Measurements from ENCODE around the gene APOL4.

APOL4 gene

DNA sequence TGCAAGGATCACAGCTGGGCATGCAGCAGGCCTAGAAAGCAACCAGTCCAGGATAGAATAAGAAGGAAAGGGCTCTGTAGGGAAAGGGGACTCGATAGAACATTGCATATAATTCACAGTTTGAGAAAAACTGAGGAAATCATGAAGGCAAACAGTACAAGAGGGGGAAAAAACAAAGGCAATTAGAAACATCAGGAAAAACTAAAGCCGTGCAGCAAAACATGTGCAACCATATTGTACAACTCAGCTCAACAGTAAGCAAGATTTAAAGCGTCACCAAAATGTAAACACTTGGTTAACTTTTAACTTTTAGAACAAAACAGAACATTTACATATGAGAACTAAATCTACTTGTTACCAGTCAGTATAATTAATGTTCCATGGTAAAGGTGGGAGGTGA lies 49.5 kb downstream of the APOL4 start:
- no peak overlapping the region for H3K4me3 ChIP-seq (ENCODE audit: low read depth, low read length)
- TF ChIP-seq CTCF (conservative IDR thresholded peaks at IDR 0.05; ENCODE audit: low read depth, low read length): no peak
- no peak for DNase-seq (ENCODE audit: low read depth)

- peak; percentile 29 for DNase-seq (ENCODE audit: low read depth)
- TF ChIP-seq CTCF (conservative IDR thresholded peaks at IDR 0.05; ENCODE audit: low read depth, low read length): no peak
- H3K4me3 ChIP-seq (ENCODE audit: low read depth, low read length): no peak overlapping the region
Measured at GRCh38 chr22:36151006-36151595, 50.5 kb downstream of the APOL4 start.

DNA sequence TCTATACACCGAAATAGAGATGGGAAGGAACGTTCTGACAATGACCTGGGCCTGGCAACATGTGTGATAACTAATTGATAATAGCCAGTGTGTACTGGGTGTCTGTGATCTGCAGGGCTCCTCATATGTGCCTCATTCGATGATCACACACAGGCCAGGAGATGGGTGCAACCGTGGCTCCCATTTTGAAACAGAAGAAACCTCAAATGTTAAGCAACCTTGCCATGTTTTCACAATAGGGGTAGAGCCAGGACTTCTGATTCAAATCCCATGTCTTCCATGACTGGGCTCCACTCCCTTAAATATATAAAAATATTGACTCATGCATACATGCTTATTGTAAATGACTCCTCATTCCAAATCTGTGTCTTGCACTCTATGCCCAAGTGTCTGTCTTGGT lies 52.2 kb downstream of the APOL4 start:
- TF ChIP-seq CTCF (conservative IDR thresholded peaks at IDR 0.05; ENCODE audit: low read depth, low read length): no peak
- no peak overlapping the region for H3K4me3 ChIP-seq (ENCODE audit: low read depth, low read length)
- DNase-seq (ENCODE audit: low read depth): no peak

DNA sequence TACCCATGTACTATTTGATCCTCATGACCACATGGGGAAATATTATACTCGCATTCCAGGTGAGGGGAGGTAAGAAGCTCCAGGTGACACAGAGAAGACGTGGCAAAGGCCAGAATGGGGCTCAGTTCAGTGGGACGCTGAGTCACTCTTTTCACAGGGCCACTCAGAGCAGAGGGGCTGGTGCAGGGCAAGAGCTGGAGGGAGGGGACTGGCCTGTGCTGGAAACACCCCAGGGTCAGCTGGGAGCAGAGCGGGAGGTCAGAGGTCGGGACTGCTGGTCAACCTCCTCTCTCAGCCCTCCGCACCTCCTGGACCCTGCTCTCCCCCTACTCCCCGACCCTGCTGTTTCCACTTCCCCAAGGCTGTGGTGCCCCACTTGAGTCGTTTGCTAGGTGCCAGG lies 53.2 kb downstream of the APOL4 start:
- DNase-seq (ENCODE audit: low read depth): no peak
- H3K4me3 ChIP-seq (ENCODE audit: low read depth, low read length): no peak overlapping the region
- no peak for TF ChIP-seq CTCF (conservative IDR thresholded peaks at IDR 0.05; ENCODE audit: low read depth, low read length)

- DNase-seq (ENCODE audit: low read depth): no peak
- TF ChIP-seq CTCF (conservative IDR thresholded peaks at IDR 0.05; ENCODE audit: low read depth, low read length): no peak
- no peak overlapping the region for H3K4me3 ChIP-seq (ENCODE audit: low read depth, low read length)
Measured at GRCh38 chr22:36147196-36147791, 54.3 kb downstream of the APOL4 start.

DNA sequence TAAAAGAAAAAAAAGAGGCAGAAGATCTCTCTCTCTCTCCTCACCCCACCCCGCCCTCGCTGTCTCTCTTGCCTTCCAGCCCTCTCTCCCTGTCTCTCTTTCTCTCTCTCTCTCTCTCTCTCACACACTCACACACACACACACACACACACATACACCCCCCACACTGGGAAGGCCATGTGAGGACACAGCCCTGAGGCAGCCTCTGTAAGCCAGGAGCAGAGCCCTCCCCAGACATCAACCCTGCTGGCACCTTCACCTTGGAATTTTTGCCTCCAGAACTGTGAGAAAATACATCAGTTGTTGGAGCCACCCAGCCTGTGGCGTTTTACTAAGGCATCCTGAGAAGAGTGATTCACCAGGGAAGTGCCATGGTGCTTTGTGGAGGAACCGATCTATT lies 55.7 kb downstream of the APOL4 start:
- TF ChIP-seq CTCF (conservative IDR thresholded peaks at IDR 0.05; ENCODE audit: low read depth, low read length): no peak
- no peak overlapping the region for H3K4me3 ChIP-seq (ENCODE audit: low read depth, low read length)
- DNase-seq (ENCODE audit: low read depth): no peak

- H3K4me3 ChIP-seq (ENCODE audit: low read depth, low read length): no peak overlapping the region
- TF ChIP-seq CTCF (conservative IDR thresholded peaks at IDR 0.05; ENCODE audit: low read depth, low read length): peak; percentile 85
- peak; percentile 86 for DNase-seq (ENCODE audit: low read depth)
Measured at GRCh38 chr22:36144886-36145541, 56.6 kb downstream of the APOL4 start.
